ENCODE measurements around the gene HENMT1. TPM values are rescaled to one million over a fixed set of nuclear protein-coding genes. Genes with fewer than 3 reads are reported as not detected.
"Not testable (repeated sequence)": the region's sequence is repeated elsewhere in the genome, so short reads cannot be mapped to it uniquely, and the experiment has no call there.

The HENMT1 gene
- total RNA-seq, 3 donors from 2014 or later = 11.9 to 12.2 (median 12.0) TPM

DNA sequence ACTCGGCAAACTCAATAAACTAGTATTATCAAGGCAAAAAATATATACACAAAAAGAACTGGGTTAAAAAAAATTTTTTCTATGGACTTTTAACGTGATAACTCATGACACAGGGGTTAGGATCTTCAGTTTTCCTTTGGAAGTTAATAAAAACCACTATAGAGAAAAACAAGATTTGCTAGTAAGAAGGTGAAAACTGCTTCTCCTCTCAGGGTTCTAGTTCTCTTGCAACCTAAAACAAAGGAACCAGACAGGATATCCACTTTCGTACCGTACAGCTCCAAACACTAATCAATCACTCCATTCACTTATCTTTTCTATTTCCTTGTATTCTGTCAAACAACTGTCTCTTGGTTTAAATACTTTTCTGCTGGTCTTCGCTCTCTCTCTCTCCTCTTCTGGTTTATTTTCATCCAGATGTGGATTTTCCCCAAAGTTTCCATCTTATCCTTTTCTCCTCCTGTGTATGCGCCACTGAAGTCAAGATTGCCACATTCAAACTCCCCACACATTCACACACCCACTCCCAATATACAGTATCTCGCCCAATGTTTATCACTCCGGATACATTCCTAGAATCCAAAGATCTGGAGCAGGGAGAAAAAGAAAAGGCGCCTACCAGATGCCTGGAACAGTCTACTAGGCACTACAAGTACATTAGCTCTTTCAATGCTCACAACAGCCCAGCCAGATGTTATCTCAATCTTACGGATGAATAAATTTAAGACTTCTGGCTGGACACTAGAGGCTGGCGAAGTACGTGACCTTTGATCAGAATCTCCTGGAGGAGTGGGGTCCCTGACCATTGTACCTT, 30.4 kb upstream of the HENMT1 start:
- no peaks in the 10 kb centered on the region for H3K27me3 Mint-ChIP-seq (ENCODE audit: low read depth)
- H3K9me3 Mint-ChIP-seq = no peaks in the 10 kb centered on the region
- peak in 1 of 2 donors; percentile 0 for ATAC-seq
- peak overlapping the region; percentile 98 for H3K4me3 Mint-ChIP-seq
- H3K4me1 Mint-ChIP-seq (ENCODE audit: low read depth) = peaks cover 28% of the 10 kb centered on the region
- peaks cover 13% of the 10 kb centered on the region for H3K36me3 Mint-ChIP-seq (ENCODE audit: insufficient read depth)
- no peak for DNase-seq

DNA sequence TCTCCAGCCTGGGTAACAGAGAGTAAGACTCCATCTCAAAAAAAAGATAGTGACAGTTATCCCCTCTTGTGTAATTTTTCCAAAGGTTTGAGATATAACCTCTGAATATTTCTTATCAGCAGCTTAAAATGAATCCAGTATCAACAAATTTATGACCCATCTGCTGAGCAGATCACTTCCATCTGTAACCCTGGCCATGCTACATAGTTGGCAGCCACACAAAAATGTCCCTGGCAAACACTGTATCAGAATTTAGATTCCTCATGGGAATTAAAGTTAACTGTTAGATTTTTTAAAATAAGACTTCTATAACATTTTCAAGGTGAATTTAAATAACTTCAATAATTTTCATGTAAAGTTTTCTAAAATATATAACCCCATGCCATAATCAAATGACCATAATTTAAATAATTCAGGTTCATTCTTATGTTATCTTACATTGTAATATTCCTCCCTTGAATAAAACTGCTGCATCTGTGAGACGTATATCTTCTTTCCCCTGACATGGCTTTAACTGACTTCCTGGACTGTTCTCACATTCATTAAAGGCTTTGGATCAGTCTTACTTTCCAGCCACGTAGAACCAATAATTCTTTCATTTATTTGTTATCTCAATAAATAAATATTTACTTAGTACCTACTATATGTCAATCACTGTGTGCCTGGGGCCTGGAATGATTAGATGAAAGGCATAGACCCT, 25.9 kb upstream of the HENMT1 start:
- Mint-ChIP-seq H3K4me1 (ENCODE audit: low read depth) (peaks cover 13% of the 10 kb centered on the region), H3K9me3 (no peaks in the 10 kb centered on the region), H3K36me3 (ENCODE audit: insufficient read depth) (no peaks in the 10 kb centered on the region), H3K27me3 (ENCODE audit: low read depth) (peaks cover 2% of the 10 kb centered on the region), H3K4me3 (no peak overlapping the region)
- no peak for ATAC-seq
- DNase-seq = no peak

DNA sequence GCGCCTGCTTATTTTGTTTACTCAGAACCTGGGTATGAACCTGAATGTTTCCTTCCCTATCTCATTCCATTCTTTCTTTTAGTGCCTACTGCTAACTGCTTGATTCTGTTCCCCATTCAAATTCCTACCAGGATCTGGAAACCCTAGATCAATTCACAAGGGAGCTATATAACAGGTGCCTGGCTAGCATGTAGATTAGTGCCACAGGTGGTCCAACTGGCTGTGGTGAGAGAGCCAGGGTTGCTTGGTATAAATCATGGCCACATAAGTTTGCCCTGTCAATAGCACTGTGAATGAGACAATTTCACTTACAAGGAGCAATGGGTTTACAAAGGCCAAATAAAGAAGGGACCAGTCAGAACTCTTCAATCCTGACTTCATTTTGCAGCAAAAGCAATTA, 24.6 kb upstream of the HENMT1 start:
- ATAC-seq (no peak), DNase-seq (no peak)
- Mint-ChIP-seq H3K36me3 (ENCODE audit: insufficient read depth) (no peaks in the 10 kb centered on the region), H3K4me1 (ENCODE audit: low read depth) (peaks cover 3% of the 10 kb centered on the region), H3K9me3 (no peaks in the 10 kb centered on the region), H3K27me3 (ENCODE audit: low read depth) (peaks cover 4% of the 10 kb centered on the region), H3K4me3 (no peak overlapping the region)

DNA sequence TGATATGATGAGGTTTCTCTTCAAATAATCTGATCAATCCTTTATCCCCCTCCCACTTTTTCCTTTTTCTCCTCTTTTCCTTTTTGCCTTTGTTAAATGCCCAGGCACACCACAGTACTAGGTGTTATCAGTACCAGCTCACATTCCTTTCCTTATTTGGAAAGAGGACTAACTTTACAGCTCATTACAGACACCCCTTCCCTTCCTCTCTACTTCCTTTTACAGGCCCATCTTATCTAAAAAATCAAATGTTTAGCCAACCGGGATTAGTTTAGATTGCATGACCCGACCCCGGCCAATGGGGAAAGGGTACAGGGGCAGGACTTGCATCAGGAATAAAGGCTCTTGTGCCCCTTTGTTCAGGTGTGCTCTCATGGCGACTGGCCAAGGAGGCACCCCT, 20.8 kb upstream of the HENMT1 start:
- not testable (repeated sequence) for DNase-seq; H3K4me3 Mint-ChIP-seq; H3K4me1 Mint-ChIP-seq (ENCODE audit: low read depth); H3K36me3 Mint-ChIP-seq (ENCODE audit: insufficient read depth); H3K9me3 Mint-ChIP-seq; H3K27me3 Mint-ChIP-seq (ENCODE audit: low read depth); ATAC-seq

DNA sequence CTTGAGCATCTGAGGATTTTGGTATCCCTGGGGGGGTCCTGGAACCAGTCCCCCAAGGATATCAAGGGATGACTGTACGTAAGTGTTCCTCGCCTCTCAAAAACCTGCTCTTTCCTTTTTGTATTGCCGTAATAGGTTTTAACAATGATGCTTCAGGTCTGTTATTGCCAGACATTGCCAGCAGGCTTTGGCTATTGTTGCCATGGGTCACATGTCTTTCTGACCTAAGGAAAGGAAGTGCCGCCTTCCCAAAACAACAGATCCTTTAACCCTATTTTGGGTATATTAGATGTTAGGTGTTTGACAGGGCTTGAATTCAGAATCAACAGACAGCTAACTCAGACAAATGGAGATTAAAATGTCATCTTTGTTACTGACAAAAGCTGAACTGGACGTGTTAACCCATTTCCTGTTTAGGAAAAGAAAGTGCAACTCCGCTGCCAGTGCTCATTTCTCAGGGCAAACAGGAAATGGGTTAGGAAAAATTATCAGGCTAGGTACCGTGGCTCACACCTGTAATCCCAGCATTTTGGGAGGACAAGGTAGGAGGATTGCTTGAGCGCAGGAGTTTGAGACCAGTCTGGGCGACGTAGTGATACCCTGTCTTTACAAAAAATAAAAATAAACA, 18.8 kb upstream of the HENMT1 start:
- Mint-ChIP-seq H3K27me3 (ENCODE audit: low read depth) (peaks cover 7% of the 10 kb centered on the region), H3K36me3 (ENCODE audit: insufficient read depth) (no peaks in the 10 kb centered on the region), H3K4me1 (ENCODE audit: low read depth) (peaks cover 7% of the 10 kb centered on the region), H3K9me3 (no peaks in the 10 kb centered on the region), H3K4me3 (peak overlapping the region; percentile 26)
- ATAC-seq = no peak
- DNase-seq = no peak

DNA sequence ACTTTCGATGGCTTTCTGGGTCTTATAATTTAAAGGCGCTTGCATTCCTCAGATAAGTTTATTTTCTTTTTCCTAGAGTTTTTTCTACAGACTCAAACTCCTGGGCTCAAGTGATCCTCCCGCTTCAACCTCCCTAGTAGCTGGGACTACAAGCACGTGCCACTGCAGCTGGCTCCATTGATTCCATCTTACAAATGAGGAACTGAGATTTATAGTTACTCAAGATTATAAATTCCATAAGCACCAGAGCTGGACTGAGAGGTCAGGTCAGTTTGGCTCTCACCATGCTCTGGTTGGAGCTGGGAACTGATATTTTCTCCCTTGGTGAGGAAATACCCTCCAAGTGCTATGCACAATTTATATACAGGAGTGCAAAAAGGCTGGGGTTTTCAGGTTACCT, 17.8 kb upstream of the HENMT1 start:
- H3K9me3 Mint-ChIP-seq = no peaks in the 10 kb centered on the region
- H3K27me3 Mint-ChIP-seq (ENCODE audit: low read depth) = peaks cover 7% of the 10 kb centered on the region
- no peak for ATAC-seq
- peaks cover 7% of the 10 kb centered on the region for H3K4me1 Mint-ChIP-seq (ENCODE audit: low read depth)
- H3K4me3 Mint-ChIP-seq = no peak overlapping the region
- DNase-seq = no peak
- no peaks in the 10 kb centered on the region for H3K36me3 Mint-ChIP-seq (ENCODE audit: insufficient read depth)

DNA sequence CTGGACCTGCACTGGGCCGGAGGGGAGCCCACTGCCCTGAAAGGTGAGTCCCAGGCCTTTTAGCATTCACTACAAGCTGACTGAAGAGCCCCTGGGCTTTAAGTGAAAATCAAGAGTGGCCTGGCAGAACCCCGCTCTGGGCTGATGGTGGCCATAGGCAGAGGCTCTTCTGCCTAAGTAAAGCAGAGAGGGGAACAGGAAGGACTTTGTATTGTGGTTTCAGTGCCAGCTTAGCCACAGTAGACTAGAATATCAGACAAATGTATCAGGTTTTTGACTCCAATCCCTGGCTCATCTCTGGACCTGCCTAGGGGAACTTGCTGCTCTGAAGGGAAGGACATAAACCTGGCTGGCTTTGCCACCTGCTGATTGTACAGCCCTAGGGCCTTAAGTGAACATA, 10.2 kb upstream of the HENMT1 start:
- H3K4me3 Mint-ChIP-seq = no peak overlapping the region
- peaks cover 12% of the 10 kb centered on the region for H3K4me1 Mint-ChIP-seq (ENCODE audit: low read depth)
- H3K36me3 Mint-ChIP-seq (ENCODE audit: insufficient read depth) = no peaks in the 10 kb centered on the region
- H3K27me3 Mint-ChIP-seq (ENCODE audit: low read depth) = peaks cover 7% of the 10 kb centered on the region
- H3K9me3 Mint-ChIP-seq = no peaks in the 10 kb centered on the region
- DNase-seq = no peak
- no peak for ATAC-seq

DNA sequence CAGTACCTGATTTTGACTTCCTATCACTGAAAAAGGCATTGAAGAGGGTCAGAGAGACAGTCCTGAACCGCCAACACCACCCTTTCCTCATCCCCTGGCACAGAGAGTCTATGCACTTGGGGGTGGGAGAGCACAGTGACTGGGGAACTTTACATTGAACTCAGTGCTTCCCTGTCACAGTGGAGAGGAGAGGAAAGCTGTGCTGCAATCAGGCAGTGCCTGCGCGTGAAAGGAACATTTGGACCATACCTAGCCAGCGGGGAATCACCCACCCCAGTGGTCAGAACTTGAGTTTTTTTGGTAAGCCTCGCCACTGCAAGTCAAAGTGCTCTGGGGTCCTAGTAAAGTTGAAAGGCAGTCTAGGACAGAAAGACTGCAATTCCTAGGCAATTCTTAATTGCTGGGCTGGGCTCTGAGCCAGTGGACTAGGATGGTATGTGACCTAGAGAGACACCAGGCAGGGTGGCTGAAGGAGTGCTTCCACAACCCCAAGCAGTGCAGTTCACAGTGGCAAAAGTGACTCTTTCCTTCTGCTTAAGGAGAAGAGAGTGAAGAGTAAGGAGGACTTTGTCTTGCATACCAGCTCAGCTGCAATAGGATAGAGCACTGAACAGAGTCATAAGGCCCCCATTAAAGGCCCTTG, 9.4 kb upstream of the HENMT1 start:
- H3K4me1 Mint-ChIP-seq (ENCODE audit: low read depth) = peaks cover 12% of the 10 kb centered on the region

DNA sequence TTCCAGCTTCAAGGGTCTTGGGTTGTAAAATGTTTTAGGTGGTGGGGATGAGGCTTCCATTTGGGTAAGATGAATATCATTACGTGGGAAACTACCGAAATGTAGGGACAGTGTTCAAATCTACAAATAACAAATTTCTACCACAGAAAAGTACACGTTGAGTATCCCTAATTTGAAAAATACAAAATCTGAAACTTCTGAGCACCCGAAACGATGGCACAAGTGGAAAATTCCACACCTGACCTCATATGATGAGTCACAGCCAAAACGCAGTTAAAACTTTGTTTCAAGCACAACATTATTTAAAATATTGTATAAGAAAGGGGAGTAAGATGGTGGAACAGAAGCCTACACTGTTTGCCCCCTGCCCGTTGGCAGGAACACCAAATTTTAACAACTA, 8.8 kb upstream of the HENMT1 start:
- Mint-ChIP-seq H3K27me3 (ENCODE audit: low read depth) (peaks cover 7% of the 10 kb centered on the region), H3K4me1 (ENCODE audit: low read depth) (peaks cover 12% of the 10 kb centered on the region), H3K36me3 (ENCODE audit: insufficient read depth) (no peaks in the 10 kb centered on the region), H3K4me3 (no peak overlapping the region), H3K9me3 (no peaks in the 10 kb centered on the region)
- no peak for ATAC-seq
- DNase-seq = no peak

More for the DNA sequence above, 9.4 kb upstream of the HENMT1 start:
- no peaks in the 10 kb centered on the region for H3K36me3 Mint-ChIP-seq (ENCODE audit: insufficient read depth)
- H3K4me3 Mint-ChIP-seq = no peak overlapping the region
- no peaks in the 10 kb centered on the region for H3K9me3 Mint-ChIP-seq
- DNase-seq = no peak
- H3K27me3 Mint-ChIP-seq (ENCODE audit: low read depth) = peaks cover 7% of the 10 kb centered on the region
- no peak for ATAC-seq

DNA sequence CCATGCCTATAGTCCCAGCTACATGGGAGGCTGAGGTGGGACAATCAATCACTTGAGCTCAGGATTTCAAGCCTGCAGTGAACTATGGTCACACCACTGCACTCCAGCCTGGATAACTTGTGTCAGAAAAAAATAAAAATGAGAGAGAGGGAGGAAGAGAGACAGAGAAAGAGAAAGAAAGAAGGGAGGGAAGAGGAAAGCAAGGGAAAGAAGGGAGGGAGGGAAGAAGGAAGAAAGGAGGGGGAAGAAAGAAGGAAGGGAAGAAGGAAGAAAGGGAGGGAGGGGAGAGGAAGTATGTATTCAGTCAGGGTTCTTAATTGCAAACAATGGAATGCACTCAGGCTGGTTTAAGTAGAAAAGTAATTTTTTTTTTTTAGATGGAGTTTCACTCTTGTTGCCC, 7.9 kb upstream of the HENMT1 start:
- peaks cover 12% of the 10 kb centered on the region for H3K4me1 Mint-ChIP-seq (ENCODE audit: low read depth)

DNA sequence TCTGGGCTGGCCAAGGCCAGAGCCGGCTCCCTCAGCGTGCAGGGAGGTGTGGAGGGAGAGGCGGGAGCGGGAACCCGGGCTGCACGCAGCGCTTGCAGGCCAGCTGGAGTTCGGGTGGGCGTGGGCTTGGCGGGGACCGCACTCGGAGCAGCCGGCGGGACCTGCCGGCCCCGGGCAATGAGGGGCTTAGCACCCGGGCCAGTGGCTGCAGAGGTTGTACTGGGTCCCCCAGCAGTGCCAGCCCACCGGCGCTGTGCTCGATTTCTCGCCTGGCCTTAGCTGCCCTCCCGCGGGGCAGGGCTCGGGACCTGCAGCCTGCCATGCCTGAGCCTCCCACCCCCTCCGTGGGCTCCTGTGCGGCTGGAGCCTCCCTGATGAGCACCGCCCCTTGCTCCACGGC, 6.5 kb upstream of the HENMT1 start:
- H3K36me3 Mint-ChIP-seq (ENCODE audit: insufficient read depth); H3K9me3 Mint-ChIP-seq; ATAC-seq; H3K4me3 Mint-ChIP-seq; H3K27me3 Mint-ChIP-seq (ENCODE audit: low read depth); DNase-seq: not testable (repeated sequence)
- H3K4me1 Mint-ChIP-seq (ENCODE audit: low read depth) = peaks cover 22% of the 10 kb centered on the region

More for the DNA sequence above, 7.9 kb upstream of the HENMT1 start:
- Mint-ChIP-seq H3K9me3 (no peaks in the 10 kb centered on the region), H3K27me3 (ENCODE audit: low read depth) (peaks cover 7% of the 10 kb centered on the region), H3K36me3 (ENCODE audit: insufficient read depth) (no peaks in the 10 kb centered on the region), H3K4me3 (no peak overlapping the region)
- ATAC-seq = no peak
- DNase-seq = no peak

DNA sequence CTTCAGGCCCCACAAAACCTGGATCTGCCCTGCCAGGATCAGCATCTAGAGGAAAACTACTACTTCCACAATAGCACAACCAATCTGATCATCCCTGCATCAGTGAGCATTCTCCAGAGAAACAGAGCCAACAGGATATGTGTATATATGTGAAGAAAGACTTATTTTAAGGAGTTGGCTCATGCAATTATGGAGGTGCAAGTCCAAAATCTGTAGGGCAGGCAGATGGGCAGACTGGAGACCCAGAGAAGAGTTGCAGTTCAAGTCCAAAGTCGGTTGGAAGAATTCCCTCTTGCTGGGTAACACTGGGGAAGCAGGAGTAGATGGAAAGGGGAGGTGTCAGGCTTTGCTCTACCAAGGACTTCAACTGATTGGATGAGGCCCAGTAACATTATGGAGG, 4.9 kb upstream of the HENMT1 start:
- Mint-ChIP-seq H3K9me3 (no peaks in the 10 kb centered on the region), H3K4me1 (ENCODE audit: low read depth) (peaks cover 20% of the 10 kb centered on the region), H3K4me3 (no peak overlapping the region), H3K27me3 (ENCODE audit: low read depth) (no peaks in the 10 kb centered on the region), H3K36me3 (ENCODE audit: insufficient read depth) (no peaks in the 10 kb centered on the region)
- ATAC-seq = no peak
- DNase-seq = no peak

DNA sequence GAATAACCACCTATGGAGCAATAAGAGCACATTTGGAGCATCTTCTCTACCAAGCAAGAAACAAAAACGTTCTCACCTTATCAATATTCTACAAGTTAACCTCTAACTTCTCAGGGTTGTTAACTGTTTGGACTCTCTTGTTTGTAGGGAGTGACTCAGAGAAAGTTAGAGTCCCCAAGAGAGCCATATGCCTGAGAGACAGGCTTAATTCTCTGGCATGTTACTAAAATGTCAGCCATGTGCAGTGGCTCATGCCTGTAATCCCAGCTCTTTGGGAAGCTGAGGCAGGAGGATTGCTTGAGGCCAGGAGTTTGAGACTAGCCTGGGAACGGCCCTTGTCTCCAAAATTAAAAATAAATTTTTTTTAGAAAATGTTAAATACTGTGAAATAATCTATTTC, 4.2 kb upstream of the HENMT1 start:
- Mint-ChIP-seq H3K36me3 (ENCODE audit: insufficient read depth) (no peaks in the 10 kb centered on the region), H3K27me3 (ENCODE audit: low read depth) (no peaks in the 10 kb centered on the region), H3K9me3 (no peaks in the 10 kb centered on the region), H3K4me1 (ENCODE audit: low read depth) (peaks cover 24% of the 10 kb centered on the region), H3K4me3 (no peak overlapping the region)
- ATAC-seq = no peak
- no peak for DNase-seq

DNA sequence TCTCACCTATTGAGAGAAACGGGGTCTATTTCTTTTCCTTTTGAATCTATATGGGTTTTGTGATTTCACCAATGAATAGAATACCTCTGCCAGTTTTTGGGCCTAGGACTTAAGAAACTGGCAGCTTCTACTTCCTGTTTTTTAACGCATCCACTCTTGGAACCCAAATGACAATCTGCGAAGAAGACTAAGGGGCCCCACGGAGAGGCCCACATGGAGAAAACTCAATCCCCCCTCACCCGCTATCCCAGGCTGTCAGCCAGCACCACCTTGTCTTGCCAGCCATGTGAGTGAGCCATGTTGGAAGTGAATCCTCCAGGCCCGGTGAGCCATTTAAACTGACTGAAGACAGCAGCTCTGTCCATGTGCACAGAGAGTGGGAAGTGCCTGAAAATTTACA, 3.6 kb upstream of the HENMT1 start:
- ATAC-seq = no peak
- Mint-ChIP-seq H3K36me3 (ENCODE audit: insufficient read depth) (no peaks in the 10 kb centered on the region), H3K4me1 (ENCODE audit: low read depth) (peaks cover 24% of the 10 kb centered on the region), H3K4me3 (no peak overlapping the region), H3K9me3 (no peaks in the 10 kb centered on the region), H3K27me3 (ENCODE audit: low read depth) (no peaks in the 10 kb centered on the region)
- no peak for DNase-seq

Data from activated T-cell treated with anti-CD3 and anti-CD28 coated beads, Interleukin-2, amount 50 U/mL, for 4 hours (primary cell).